CD4-positive, alpha-beta T cell treated with Interleukin-17A for 1 hour (primary cell): ENCODE data around the gene CDH11.

ENCODE experiments used
- DNase-seq: peaks from one replicate; pipeline ENCODE4 v3.0.0-alpha.2; 2020

Gene CDH11

GRCh38 chr16:65021852-65022595 lies 99.8 kb downstream of the CDH11 start:
- no peak for DNase-seq

DNA sequence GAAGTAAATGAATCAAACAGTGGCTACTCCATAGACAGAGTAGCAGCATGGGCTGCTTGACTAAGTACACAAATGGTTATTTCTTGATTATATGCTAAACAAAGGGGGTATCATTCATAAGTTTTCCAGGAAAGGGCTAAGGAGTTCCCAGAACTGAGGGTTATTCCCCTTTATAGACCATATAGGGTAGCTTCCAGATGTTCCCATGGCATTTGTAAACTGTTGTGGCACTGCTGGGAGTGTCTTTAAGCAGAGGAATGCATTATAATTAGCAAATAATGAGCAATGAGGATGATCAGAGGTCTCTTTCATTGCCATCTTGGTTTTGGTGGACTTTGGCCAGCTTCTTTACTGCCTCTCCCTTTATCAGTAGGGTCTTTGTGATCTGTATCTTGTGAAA lies 105.1 kb downstream of the CDH11 start:
- no peak for DNase-seq

GRCh38 chr16:65015599-65015998 lies 106.3 kb downstream of the CDH11 start:
- no peak for DNase-seq

DNA sequence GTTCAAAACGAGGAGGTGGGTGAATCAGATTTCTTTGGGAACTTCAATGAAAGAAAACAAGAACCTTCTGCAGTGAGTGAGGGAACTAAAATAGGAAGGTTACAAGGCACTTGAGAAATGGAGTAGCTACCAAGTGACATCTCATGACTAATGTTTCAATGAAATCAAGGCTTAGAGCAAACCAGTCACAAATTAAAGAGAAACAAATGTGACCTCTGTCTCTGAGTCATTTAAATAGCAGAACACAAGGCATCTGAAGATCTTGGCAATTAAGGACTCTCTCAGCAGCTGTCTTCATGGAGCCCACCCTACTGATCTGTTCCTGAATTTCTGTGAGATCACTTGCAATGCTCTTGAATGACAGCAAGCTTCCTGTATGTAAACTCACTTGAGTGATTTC lies 109.5 kb downstream of the CDH11 start:
- no peak for DNase-seq

DNA sequence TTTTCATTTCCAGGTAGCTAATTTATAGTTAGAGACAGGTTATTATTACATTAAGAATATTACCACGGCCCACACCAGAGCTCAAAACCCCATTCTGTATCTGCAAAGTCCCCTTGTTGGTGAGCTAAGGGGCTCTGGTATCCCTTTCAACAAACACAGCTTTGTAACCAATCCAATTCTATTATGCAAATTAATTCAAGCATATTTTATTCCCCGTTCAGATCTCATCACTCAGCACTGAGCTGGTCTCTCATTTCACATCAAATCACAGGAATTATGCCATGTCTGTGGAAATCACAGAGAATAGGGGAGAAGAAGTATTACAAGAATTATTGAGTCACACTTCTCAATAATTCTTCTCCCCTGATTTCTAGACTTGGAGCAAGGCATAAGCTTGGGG lies 111.7 kb downstream of the CDH11 start:
- no peak for DNase-seq

DNA sequence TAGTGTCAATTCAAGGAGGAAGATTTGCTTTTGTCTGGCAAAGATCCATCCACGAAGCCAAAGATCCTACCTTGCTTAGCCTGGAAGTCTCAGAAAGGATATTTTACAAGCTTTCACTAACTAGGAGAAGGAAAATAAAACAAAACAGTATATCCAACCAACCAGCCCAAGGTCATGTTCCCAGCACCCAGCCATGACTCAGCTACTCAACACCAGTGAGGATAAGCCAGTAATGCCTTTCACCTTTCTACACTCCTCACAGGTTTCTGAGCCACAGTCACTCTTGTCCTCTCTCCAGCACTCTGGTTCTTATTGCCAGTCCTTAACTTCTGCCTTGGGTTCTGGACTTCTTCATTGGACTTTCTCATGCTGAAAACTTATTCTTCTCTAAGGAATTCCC lies 116.2 kb downstream of the CDH11 start:
- DNase-seq, result no peak

DNA sequence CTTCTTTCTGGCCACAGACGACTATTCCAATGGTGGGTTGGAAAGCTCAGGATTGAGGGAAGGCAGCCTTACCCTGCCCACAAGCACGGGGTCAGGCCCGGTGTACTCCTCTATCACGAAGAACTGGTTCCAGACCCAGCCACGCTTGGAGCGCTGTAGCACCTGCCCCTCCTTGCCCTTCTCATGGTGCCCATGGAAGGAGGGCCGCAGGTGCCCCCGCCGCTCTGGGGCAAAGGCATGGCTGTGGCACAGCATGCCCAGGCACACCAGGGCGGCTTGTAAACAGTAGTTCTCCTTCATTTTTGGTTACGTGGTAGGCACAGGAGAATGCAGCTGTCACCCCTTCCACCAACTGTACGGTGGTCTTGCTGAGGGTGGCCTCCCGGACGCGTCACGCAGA lies 117.3 kb downstream of the CDH11 start:
- DNase-seq, result no peak

DNA sequence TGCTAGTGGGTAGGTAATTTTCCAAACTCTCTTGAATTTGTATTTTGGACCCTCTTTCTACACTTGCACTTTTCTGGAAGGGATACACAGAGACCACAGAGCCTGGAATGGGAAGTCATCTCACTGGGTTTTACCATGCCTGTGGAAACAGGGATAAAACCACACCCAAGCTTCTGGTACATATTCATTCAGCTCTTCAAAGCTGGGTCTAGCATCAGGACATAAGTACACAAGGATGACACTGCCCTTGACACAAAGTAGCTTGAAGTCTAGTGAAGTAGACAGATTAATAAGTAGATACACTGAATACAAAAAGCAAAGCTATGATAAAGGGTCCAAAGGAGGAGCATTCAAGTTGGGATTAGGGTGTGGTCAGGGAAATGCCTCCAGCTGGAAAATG lies 118.2 kb downstream of the CDH11 start:
- DNase-seq, result no peak

DNA sequence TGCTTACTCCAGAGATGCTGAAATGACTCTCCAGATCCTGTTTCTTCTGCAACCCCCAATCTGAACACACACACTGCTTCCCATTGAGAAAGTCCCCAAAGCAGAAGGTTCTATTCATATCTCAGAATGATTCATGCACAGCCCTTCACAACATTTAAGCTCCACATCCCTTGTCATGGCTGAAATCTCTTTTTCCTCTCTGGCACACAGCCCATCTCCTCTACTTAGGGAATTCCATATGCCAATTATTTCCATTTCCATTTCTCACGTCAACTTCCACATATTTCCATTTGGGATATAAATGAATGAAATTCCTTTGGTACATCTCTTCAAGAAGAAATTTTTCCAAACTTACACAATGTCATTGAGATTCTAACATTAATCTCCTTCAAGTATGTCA lies 119.6 kb downstream of the CDH11 start:
- DNase-seq, result no peak

DNA sequence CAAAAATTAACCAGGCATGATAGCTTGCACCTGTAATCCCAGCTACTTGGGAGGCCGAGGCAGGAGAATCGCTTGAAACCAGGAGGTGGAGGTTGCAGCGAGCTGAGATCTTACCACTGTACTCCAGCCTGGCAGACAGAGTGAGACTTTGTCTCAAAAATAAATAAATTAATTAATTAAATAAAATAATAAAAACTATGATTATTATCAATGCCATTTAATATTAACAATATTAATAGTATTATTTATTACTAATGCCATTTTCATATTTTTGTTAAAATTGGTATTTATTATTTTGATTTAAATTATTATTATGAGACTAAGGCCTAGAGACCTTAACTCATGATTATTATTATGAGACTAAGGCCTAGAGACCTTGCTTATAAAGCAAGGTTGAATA lies 121.2 kb downstream of the CDH11 start:
- no peak for DNase-seq

- no peak for DNase-seq
These were observed 124.1 kb downstream of the CDH11 start for GRCh38 chr16:64997751-64998150.

GRCh38 chr16:64997121-64997520 lies 124.7 kb downstream of the CDH11 start:
- no peak for DNase-seq

- no peak for DNase-seq
These were observed 125.2 kb downstream of the CDH11 start for GRCh38 chr16:64996641-64997040.

DNA sequence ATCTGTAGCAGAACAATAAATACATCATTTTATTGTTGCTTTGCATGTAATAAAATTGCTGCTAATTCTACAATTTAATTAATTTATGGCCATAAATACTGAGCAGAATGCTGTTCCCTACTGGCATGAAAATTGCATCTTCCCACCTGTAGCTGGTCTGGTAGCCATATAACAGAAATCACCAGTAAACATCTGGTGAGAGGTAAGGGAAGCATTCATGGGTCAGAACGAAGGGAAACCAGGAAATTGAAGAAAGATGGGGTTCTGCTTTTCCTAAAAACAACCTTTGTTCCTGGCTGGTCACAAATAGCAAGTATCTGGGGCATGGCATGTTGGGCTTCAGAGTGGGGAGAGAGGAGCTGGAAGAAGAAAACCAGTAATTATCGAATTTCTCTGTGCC lies 128.4 kb downstream of the CDH11 start:
- no peak for DNase-seq

DNA sequence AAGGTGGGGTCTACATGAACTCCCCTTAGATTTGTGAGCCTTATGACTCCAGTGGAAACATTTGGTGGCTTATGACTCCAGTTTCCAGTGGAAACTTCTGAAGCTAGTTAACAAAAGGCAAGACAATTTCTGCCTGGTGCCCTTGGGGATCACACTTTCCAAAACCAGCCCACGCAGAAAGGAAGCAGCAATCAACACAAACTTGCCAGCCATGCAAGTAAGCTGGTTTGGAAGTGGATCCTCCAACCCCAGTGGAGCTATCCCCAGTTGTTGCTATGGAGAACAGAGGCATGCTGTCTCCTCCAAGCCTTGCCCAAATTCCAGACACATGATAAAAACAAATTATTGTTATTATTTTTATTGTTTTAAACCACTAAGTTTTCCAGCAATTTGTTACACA lies 130.9 kb downstream of the CDH11 start:
- DNase-seq, result no peak

DNA sequence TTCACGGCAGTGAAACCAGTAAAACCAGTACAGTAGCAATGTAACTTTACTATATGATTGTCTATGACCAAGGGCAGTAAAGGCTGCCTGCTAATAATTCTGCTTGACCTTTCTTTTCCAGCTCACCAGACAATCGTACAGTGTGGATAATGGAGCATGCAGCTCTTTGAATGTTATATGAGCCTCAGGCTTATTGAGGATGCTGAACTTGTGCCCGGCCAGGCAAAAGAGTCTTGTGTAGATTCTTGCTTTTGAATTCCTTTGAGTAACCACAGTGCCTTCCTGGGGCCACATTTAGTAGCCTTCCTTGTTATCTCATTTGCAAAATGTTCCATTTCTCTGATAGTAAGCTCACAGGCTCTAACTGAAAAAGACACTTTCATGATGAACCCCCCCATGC lies 131.8 kb downstream of the CDH11 start:
- no peak for DNase-seq

GRCh38 chr16:64989050-64989449 lies 132.8 kb downstream of the CDH11 start:
- DNase-seq, result no peak

- DNase-seq, result no peak
These were observed 137.9 kb downstream of the CDH11 start for GRCh38 chr16:64983963-64984362.

DNA sequence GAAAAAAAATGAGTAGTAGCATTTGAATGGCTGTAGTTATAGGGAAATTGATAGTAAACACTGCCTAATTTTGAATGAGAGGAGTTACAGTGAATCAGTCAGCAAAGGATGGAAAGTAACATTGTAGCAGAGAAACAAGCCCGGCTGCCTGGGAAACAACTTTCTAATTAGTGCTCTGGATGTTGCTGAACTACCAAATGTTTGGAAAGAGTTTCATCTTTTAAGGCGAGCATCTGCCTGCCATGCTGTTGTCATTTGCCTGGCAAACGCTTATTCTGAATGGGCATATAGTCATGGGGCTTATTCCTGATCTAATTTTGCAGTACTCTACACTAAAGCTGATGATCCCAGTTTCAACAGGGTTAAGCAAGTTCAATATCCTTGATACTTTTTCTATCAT lies 138.6 kb downstream of the CDH11 start:
- DNase-seq, result no peak

DNA sequence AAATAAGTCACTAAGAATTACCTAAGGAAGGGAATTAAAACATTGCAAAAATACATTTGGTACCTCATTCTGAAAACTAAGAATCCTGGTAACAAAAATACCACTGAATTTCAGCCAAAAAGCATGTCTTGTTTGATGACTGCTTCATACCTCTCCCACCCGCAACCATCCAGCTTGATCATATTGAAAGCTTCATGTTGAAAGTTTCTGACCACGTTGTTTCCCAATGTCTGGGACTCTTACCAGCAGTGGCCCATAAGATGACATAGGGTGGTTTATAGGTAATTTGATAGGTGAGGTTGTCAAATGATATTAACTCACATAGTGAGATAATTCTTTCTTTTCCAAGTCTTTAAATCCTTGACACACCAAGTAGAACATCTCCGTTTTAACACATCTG lies 139.3 kb downstream of the CDH11 start:
- DNase-seq, result no peak

DNA sequence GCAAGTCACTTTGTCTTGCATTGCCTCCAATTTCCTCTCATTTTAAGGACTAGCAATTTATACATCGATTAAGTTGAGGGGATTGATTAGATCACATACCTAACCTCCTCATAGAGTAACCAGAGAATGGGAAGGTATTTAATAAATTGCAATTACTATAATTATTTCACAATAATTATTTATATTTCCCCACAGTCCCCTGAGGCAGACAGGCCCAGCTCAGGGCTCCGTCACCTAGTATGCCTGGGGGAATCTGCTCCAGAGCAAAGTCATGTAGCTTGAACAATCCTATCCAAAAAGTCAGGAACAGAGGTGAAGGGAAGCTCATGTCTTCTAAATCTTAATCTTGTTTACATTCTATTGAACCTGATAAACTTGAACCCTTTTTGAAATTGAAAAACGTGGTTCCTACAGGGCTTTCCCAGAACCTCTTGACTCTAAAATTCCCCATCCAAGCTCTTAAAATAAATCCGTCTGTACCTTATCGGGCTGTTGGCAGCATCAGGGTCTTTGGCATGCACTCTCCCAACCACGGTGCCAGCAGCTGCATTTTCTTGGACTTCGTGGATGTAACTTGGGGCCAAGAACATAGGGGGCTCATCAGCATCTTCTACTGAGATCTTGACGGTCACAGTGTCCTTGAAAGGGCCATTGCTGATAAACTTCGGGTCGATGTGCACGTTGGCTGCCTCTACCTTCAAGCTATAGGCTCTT lies 140.1 kb downstream of the CDH11 start:
- DNase-seq, result no peak

DNA sequence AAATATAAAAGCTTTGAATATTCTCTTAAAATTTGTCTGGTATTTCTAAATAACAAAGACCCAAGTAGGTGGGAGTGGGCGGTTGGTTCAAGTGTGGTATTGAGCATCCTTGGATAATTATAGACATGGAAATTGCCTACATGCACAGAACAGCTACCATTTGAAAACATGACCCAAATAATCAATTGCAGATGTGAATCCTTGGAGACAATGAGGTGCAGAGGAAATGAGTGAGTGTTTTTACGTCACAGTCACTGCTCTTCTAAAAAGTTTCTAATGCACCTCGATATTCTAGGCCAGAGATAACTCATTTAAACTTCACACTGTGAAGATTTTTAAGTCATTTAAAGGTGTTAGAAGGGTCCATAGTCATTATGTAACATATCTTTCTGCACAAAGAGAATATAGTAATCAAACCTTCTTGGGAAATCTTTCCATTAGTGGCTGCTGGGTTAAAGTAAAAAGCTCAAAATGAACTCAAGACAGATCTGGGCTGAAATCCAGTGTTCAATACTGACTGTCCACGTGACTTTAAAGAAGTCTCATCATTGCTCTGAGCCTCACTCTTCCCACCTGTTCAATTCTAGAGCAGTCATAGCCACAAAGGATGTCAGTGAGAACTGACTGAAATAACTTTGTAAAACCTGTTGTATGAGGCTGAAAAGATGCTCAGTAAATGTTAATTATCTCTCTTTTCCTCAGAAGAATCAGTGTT lies 144.5 kb downstream of the CDH11 start:
- no peak for DNase-seq

- no peak for DNase-seq
These were observed 146.0 kb downstream of the CDH11 start for GRCh38 chr16:64975821-64976220.

DNA sequence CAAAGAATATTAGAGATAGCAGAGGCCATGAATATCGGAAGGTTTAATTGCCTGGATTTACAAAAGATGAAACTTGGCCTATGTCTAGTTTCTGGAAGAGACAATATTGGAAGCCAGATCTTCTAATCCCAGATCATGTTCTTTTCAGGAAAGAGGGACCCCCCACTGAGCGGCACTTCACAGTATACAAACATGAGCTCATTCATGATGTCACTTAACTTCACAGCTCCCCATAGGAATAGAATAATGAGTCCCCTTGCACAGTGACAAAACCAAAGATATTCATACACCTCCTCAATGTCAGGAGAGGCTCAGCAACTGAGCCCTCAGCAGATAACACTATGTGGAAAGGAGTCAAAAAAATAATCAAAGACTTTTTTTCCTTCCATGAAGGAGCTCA lies 147.5 kb downstream of the CDH11 start:
- no peak for DNase-seq
